GM23338 (cell line): Measurements from ENCODE around the gene SNAPC2. TPM values are rescaled to one million over a fixed set of nuclear protein-coding genes. Genes with fewer than 3 reads are reported as not detected.
"Not testable (repeated sequence)": the region's sequence is repeated elsewhere in the genome, so short reads cannot be mapped to it uniquely, and the experiment has no call there.

Experiments used
- ATAC-seq: fragments of 200-7000 bp; cut with Tn5 transposase; 3 replicates; pipeline ENCODE4 v1.9.1; 2020
- DNase-seq: peaks from one replicate; pipeline ENCODE4 v3.0.0-alpha.2; 2015; ENCODE audit warnings: low spot score
- H2AFZ ChIP-seq: fragments of 200-600 bp; sonication (generic); 2 replicates; pipeline ENCODE4 v1.8.0; 2016; ENCODE audit warnings: antibody characterized with exemption, mild to moderate bottlenecking, moderate library complexity
- H3F3A ChIP-seq: fragments of 200-600 bp; sonication (generic); replicated peaks from 2 replicates; pipeline ENCODE4 v1.8.0; 2017; ENCODE audit warnings: antibody characterized with exemption, mixed run types, low read depth
- H3K27ac ChIP-seq: fragments of 200-600 bp; sonication (generic); 2 replicates; pipeline ENCODE4 v1.6.1; 2016; ENCODE audit warnings: low read depth
- H3K27me3 ChIP-seq: fragments of 200-600 bp; sonication (generic); 2 replicates; pipeline ENCODE4 v1.8.0; 2016; ENCODE audit warnings: mild to moderate bottlenecking, mixed run types, moderate library complexity; ENCODE audit not compliant: insufficient read depth
- H3K36me3 ChIP-seq: fragments of 200-600 bp; sonication (generic); 2 replicates; pipeline ENCODE4 v1.8.0; 2016; ENCODE audit warnings: mild to moderate bottlenecking; ENCODE audit not compliant: insufficient read depth
- H3K4me1 ChIP-seq: fragments of 200-600 bp; sonication (generic); 2 replicates; pipeline ENCODE4 v1.8.0; 2016; ENCODE audit warnings: mild to moderate bottlenecking, moderate library complexity; ENCODE audit not compliant: insufficient read depth
- H3K4me2 ChIP-seq: fragments of 200-600 bp; sonication (generic); 2 replicates; pipeline ENCODE4 v1.7.1; 2017; ENCODE audit warnings: mixed run types
- H3K4me3 ChIP-seq: fragments of 200-600 bp; sonication (generic); 2 replicates; pipeline ENCODE4 v1.6.1; 2016; ENCODE audit warnings: mixed run types
- H3K79me2 ChIP-seq: fragments of 200-600 bp; sonication (generic); replicated peaks from 2 replicates; pipeline ENCODE4 v1.8.0; 2017; ENCODE audit warnings: mild to moderate bottlenecking; ENCODE audit not compliant: insufficient read depth
- H3K9me2 ChIP-seq: fragments of 200-600 bp; sonication (generic); 2 replicates; pipeline ENCODE4 v1.8.0; 2017; ENCODE audit not compliant: insufficient read depth
- H4K20me1 ChIP-seq: fragments of 200-600 bp; sonication (generic); replicated peaks from 2 replicates; pipeline ENCODE4 v1.8.0; 2017; ENCODE audit warnings: mild to moderate bottlenecking; ENCODE audit not compliant: insufficient read depth
- H3K27ac Mint-ChIP-seq: 2 replicates; pipeline ENCODE4 v1.8.0; 2020; ENCODE audit warnings: inconsistent platforms, mild to moderate bottlenecking, moderate library complexity, mixed read lengths
- H3K27me3 Mint-ChIP-seq: 3 replicates; pipeline ENCODE4 v1.8.0; 2022; ENCODE audit warnings: low read depth, mild to moderate bottlenecking, moderate library complexity, mixed read lengths, inconsistent platforms; ENCODE audit not compliant: insufficient read depth, poor library complexity
- H3K36me3 Mint-ChIP-seq: 3 replicates; pipeline ENCODE4 v1.8.0; 2021; ENCODE audit warnings: low read depth, mild to moderate bottlenecking, inconsistent platforms, moderate library complexity, mixed read lengths
- H3K4me1 Mint-ChIP-seq: 3 replicates; pipeline ENCODE4 v1.8.0; 2020; ENCODE audit warnings: mild to moderate bottlenecking, inconsistent platforms, mixed read lengths
- H3K4me3 Mint-ChIP-seq: 3 replicates; pipeline ENCODE4 v1.8.0; 2021; ENCODE audit warnings: moderate library complexity, mild to moderate bottlenecking, inconsistent platforms, mixed read lengths
- H3K9me3 Mint-ChIP-seq: 3 replicates; pipeline ENCODE4 v1.8.0; 2020; ENCODE audit warnings: moderate library complexity, mild to moderate bottlenecking, inconsistent platforms, mixed read lengths
- CREB1 ChIP-seq: fragments of 250-450 bp; sonication (Bioruptor Pico); IDR thresholded peaks from 2 replicates; pipeline ENCODE4 v1.5.0; 2020; ENCODE audit warnings: low read depth, mild to moderate bottlenecking, moderate library complexity
- ETS1 ChIP-seq: IDR thresholded peaks from 2 replicates; pipeline ENCODE4 v1.6.1; 2016; ENCODE audit warnings: antibody characterized with exemption
- JUNB ChIP-seq: IDR thresholded peaks from one replicate; pipeline ENCODE4 v1.6.1; 2016; ENCODE audit warnings: antibody characterized with exemption; ENCODE audit not compliant: unreplicated experiment
- NANOG ChIP-seq: IDR thresholded peaks from 2 replicates; pipeline ENCODE4 v1.6.1; 2016; ENCODE audit warnings: antibody characterized with exemption, borderline replicate concordance
- POLR2AphosphoS5 ChIP-seq: IDR thresholded peaks from 2 replicates; pipeline ENCODE4 v1.6.1; 2016; ENCODE audit warnings: antibody characterized with exemption, low read depth
- REST ChIP-seq: IDR thresholded peaks from one replicate; pipeline ENCODE4 v1.6.1; 2018; ENCODE audit warnings: antibody characterized with exemption; ENCODE audit not compliant: unreplicated experiment
- ZNF462 ChIP-seq: fragments of 250-450 bp; sonication (Bioruptor Pico); IDR thresholded peaks from 2 replicates; pipeline ENCODE4 v1.5.0; 2020; ENCODE audit warnings: mild to moderate bottlenecking, moderate library complexity
- polyA plus RNA-seq: library from polyadenylated mRNA; unstranded; fragments of >200 nt; fragmentation: Nextera tagmentation; extraction: Ambion mirVana; gene quantifications from 2 replicates; pipeline ENCODE4 v1.2.1, GENCODE V29; 2016
- total RNA-seq: library from RNA; depleted of rRNA; stranded (reverse); fragments of >200 nt; shearing (Covaris generic); gene quantifications from 2 replicates; pipeline ENCODE4 v1.2.3, GENCODE V29; 2014

SNAPC2 gene
- total and polyA plus RNA-seq, 2 experiments from 2014 or later: 17.1 to 25.1 TPM

DNA sequence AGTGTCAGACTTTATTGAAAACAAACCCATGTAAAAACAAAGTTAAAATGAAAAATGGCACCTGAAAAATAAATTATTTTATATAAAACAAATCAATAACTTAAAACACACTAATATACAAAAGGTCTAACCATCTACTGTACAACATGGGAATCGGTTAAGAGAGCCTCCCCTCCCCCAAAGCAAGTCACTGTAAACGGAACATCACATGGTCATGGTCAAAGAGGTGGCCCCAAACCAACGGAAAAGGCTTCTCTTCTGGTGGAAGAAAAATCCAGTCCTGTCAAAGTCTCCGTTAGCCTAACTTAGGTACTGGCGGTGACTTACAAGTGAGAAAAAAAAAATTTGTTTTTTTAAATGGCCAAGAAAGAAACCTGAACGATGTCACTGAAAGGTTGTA lies 39.1 kb downstream of the SNAPC2 start:
- H3K4me2 ChIP-seq: no peak overlapping the region
- Mint-ChIP-seq H3K27ac (no peak overlapping the region), H3K4me3 (no peak overlapping the region), H3K27me3 (peaks cover 14% of the 10 kb centered on the region), H3K9me3 (0 out of 3 replicates have a peak, but pooled peaks cover 4% of the 10 kb centered on the region), H3K36me3 (peaks cover 32% of the 10 kb centered on the region), H3K4me1 (peaks cover 10% of the 10 kb centered on the region; the same call in 2 of the 3 replicates)
- H3K9me2 ChIP-seq: no peaks in the 10 kb centered on the region
- H3F3A ChIP-seq: peaks cover 19% of the 10 kb centered on the region; the same call in 1 of the 2 replicates
- no peak overlapping the region for H2AFZ ChIP-seq
- H4K20me1 ChIP-seq: peaks cover 11% of the 10 kb centered on the region; the same call in 1 of the 2 replicates
- peaks cover 15% of the 10 kb centered on the region for H3K36me3 ChIP-seq
- H3K4me1 ChIP-seq: no peaks in the 10 kb centered on the region
- H3K79me2 ChIP-seq: no peaks in the 10 kb centered on the region
- no peak for TF ChIP-seq ZNF462 (CRISPR knock-in tag)
- no peak for TF ChIP-seq NANOG
- no peak for TF ChIP-seq ETS1
- no peak for TF ChIP-seq REST
- no peak for TF ChIP-seq JUNB
- no peak for TF ChIP-seq CREB1 (CRISPR knock-in tag)
- TF ChIP-seq POLR2AphosphoS5: no peak
- no peak for ATAC-seq
- H3K27ac ChIP-seq: 0 out of 2 replicates have a peak overlapping the region, but pooled peaks have one; percentile 48
- H3K27me3 ChIP-seq: no peaks in the 10 kb centered on the region
- DNase-seq: no peak
- H3K4me3 ChIP-seq: no peak overlapping the region

- H3K4me1 Mint-ChIP-seq, H2AFZ ChIP-seq, H3K79me2 ChIP-seq, H3K9me2 ChIP-seq, H3K27me3 ChIP-seq, H3K9me3 Mint-ChIP-seq, H3K4me3 ChIP-seq, H3K4me2 ChIP-seq, H3K27ac ChIP-seq, H3K27ac Mint-ChIP-seq, DNase-seq, H3K4me1 ChIP-seq, ATAC-seq, H3K4me3 Mint-ChIP-seq: not testable (repeated sequence)
- Histone ChIP-seq H4K20me1 (peaks cover 24% of the 10 kb centered on the region; the same call in 1 of the 2 replicates), H3K36me3 (peaks cover 21% of the 10 kb centered on the region), H3F3A (peaks cover 35% of the 10 kb centered on the region)
- Mint-ChIP-seq H3K36me3 (peaks cover 42% of the 10 kb centered on the region), H3K27me3 (peaks cover 15% of the 10 kb centered on the region)
Observed at GRCh38 chr19:7961082-7961481, 40.9 kb downstream of the SNAPC2 start.
